MM.1S (cell line): Measurements from ENCODE around the gene PSG3.
"Not testable (repeated sequence)": the region's sequence is repeated elsewhere in the genome, so short reads cannot be mapped to it uniquely, and the experiment has no call there.

Experiments
- EZH2 ChIP-seq: fragments of 300-600 bp; sonication (generic); optimal IDR thresholded peaks from 2 replicates; pipeline ENCODE3; 2017; ENCODE audit warnings: low read depth, mild to moderate bottlenecking, antibody characterized with exemption, low read length, mixed read lengths
- TF ChIP-seq, protein P1 (sequence below): fragments of 300-600 bp; sonication (generic); IDR thresholded peaks from 2 replicates; pipeline ENCODE4 v1.5.1; 2016; ENCODE audit warnings: antibody characterized with exemption, low read length, mixed read lengths

DNA sequence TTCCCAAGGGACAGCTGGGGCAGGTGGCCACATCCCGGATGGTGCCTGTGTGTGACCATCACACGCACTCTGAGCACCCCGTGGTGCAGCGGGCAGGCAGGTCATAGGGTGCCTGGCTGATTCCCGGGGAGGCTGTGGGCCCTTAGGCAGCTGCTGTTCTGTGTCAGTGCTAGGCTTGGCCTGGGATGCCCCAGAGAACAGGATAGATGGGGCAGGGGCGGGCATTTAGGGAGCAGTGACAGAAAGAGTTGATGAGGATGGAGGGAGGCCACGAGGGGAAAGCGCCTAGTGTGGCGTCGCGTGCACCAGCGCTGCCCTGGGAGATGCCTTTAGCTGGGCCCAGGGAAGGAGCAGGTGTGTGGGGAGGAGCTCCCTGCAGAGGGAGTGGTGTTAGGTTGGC, 26.6 kb upstream of the PSG3 start:
- TF ChIP-seq, protein P1, sequence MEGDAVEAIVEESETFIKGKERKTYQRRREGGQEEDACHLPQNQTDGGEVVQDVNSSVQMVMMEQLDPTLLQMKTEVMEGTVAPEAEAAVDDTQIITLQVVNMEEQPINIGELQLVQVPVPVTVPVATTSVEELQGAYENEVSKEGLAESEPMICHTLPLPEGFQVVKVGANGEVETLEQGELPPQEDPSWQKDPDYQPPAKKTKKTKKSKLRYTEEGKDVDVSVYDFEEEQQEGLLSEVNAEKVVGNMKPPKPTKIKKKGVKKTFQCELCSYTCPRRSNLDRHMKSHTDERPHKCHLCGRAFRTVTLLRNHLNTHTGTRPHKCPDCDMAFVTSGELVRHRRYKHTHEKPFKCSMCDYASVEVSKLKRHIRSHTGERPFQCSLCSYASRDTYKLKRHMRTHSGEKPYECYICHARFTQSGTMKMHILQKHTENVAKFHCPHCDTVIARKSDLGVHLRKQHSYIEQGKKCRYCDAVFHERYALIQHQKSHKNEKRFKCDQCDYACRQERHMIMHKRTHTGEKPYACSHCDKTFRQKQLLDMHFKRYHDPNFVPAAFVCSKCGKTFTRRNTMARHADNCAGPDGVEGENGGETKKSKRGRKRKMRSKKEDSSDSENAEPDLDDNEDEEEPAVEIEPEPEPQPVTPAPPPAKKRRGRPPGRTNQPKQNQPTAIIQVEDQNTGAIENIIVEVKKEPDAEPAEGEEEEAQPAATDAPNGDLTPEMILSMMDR: not testable (repeated sequence)
- not testable (repeated sequence) for TF ChIP-seq EZH2
